Lung (tissue), 12 donors: ENCODE measurements around the gene NATD1. TPM values are rescaled to one million over a fixed set of nuclear protein-coding genes. Genes with fewer than 3 reads are reported as not detected.
A peak's percentile ranks its signal among the peaks of the same experiment; 100 is the strongest.
"Not testable (repeated sequence)": the region's sequence is repeated elsewhere in the genome, so short reads cannot be mapped to it uniquely, and the experiment has no call there.

Experiments used
- ATAC-seq: fragments of 200-7000 bp; cut with Tn5 transposase; one replicate; pipeline ENCODE4 v1.9.1; 2020; ENCODE audit warnings: moderate number of reproducible peaks; ENCODE audit not compliant: insufficient read depth, low FRiP score
- DNase-seq, 3 donors: peaks; one replicate each; pipeline ENCODE4 v3.0.0-alpha.2; 2013 to 2017
- H3K27ac ChIP-seq, 2 donors: one replicate each; pipeline ENCODE4 v1.5.1; 2013; ENCODE audit warnings: mild to moderate bottlenecking in 2 of 2, moderate library complexity in 2 of 2, control low read depth in 1 of 2, inconsistent platforms in 1 of 2, low read depth in 1 of 2, low read length in 1 of 2
- H3K27me3 ChIP-seq, 3 donors: one replicate each; pipeline ENCODE4 v1.5.1; 2013; ENCODE audit warnings: low read length in 2 of 3; ENCODE audit not compliant: control insufficient read depth in 3 of 3, insufficient read depth in 3 of 3
- H3K36me3 ChIP-seq, 4 donors: one replicate each; pipeline ENCODE4 v1.5.1; 2013; ENCODE audit warnings: low read length in 4 of 4, mild to moderate bottlenecking in 1 of 4, moderate library complexity in 1 of 4; ENCODE audit not compliant: control insufficient read depth in 4 of 4, insufficient read depth in 4 of 4
- H3K4me1 ChIP-seq, 5 donors: one replicate each; pipeline ENCODE4 v1.5.1; 2013; ENCODE audit warnings: low read length in 5 of 5, mild to moderate bottlenecking in 2 of 5, moderate library complexity in 1 of 5; ENCODE audit not compliant: control insufficient read depth in 5 of 5, insufficient read depth in 5 of 5
- H3K4me3 ChIP-seq: one replicate; pipeline ENCODE4 v1.5.1; 2013; ENCODE audit warnings: mild to moderate bottlenecking, control low read depth, moderate library complexity
- H3K9ac ChIP-seq, 2 donors: one replicate each; pipeline ENCODE4 v1.5.1; 2013; ENCODE audit warnings: low read length in 2 of 2, control low read depth in 1 of 2; ENCODE audit not compliant: insufficient read depth in 1 of 2
- H3K9me3 ChIP-seq, 4 donors: one replicate each; pipeline ENCODE4 v1.5.1; 2013; ENCODE audit warnings: low read length in 3 of 4, mild to moderate bottlenecking in 1 of 4, moderate library complexity in 1 of 4; ENCODE audit not compliant: control insufficient read depth in 4 of 4, insufficient read depth in 3 of 4
- CTCF ChIP-seq: IDR thresholded peaks from 2 replicates; pipeline ENCODE4 v1.5.1; 2012; ENCODE audit warnings: mild to moderate bottlenecking; ENCODE audit errors: control extremely low read depth, extremely low read depth
- WGBS, 2 donors: extraction: QIAGEN DNeasy Blood & Tissue Kit; methylation state at CpG; one replicate each; pipeline ENCODE4 v1.1.7; 2013; 5-methylcytosine and 5-hydroxymethylcytosine counted together
- polyA plus RNA-seq, 2 donors: library from polyadenylated mRNA; stranded (reverse); fragments of 200-250 nt; gene quantifications; one replicate each; pipeline ENCODE4 v1.2.1, GENCODE V29; 2013
- total RNA-seq, 2 donors: library from RNA; depleted of rRNA in 1 of 2; stranded (reverse); fragments of >200 nt in 1 of 2; gene quantifications; one replicate each; pipeline ENCODE4 v1.2.1, GENCODE V29; 2014 to 2021
- donor health status: control.
- donor health status: control.
- donor health status: Bipolar disorder and iron deficiency.
- donor health status: healthy.
- donor health status: DM: yes; HTN: yes; CAD: no.

Gene NATD1
- total and polyA plus RNA-seq, 4 donors, result 4.8 to 8.1 (median 6.6) TPM

DNA sequence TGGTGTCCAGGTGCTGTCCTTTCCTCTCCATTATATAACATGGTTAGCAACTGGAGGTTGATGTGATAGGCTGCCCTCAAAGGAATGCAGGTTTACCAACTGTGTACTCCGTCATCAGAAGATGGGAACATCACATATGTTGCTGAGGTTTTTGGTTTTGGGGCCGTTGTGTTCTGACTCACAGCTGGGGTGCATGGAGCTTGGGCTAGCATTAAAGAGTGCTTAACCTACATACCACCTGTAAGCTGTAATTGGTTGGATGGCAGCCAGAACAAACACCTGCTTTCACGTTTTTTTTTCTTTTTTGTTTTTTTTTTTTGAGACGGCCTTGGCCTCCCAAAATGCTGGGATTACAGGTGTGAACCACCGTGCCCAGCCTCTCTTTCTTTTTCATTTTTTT is 60.2 kb downstream of the NATD1 start:
- no peak overlapping the region for H3K9ac ChIP-seq
- no peak for DNase-seq
- H3K36me3 ChIP-seq, result peaks cover 9 to 24% (median 22%) of the 10 kb centered on the region in 4 donors
- 76 to 89% methylated on average over 5 of the region's 5 CpGs for WGBS, 2 donors
- no peaks in the 10 kb centered on the region for H3K9me3 ChIP-seq
- no peaks in the 10 kb centered on the region for H3K27me3 ChIP-seq
- H3K4me1 ChIP-seq, result peaks cover 0 to 31% (median 11%) of the 10 kb centered on the region in 5 donors
- no peak overlapping the region for H3K27ac ChIP-seq
- no peak for TF ChIP-seq CTCF
- no peak for ATAC-seq
- no peak overlapping the region for H3K4me3 ChIP-seq

DNA sequence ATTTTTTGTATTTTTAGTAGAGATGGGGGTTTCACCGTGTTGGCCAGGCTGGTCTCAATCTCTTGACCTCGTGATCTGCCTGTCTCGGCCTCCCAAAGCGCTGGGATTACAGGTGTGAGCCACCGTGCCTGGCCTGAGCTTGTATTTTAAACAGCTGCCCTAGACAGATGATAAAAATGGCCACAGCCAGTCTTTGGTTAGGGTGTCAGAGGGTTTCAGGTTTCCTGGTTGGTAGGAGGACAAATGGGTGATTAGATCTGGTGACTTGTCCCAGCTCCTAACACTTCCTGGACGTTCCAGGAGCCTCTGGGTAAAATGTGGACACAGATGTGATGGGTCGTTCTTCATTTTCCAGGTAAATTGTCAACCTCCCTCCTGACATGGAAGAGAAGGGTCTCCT is 60.8 kb downstream of the NATD1 start:
- ATAC-seq, H3K9ac ChIP-seq, H3K27me3 ChIP-seq, H3K9me3 ChIP-seq, H3K4me3 ChIP-seq, H3K27ac ChIP-seq, DNase-seq: not testable (repeated sequence)
- WGBS, 2 donors, result 95 to 97% methylated on average over 7 of the region's 7 CpGs
- peaks cover 0 to 31% (median 11%) of the 10 kb centered on the region in 5 donors for H3K4me1 ChIP-seq
- peaks cover 3 to 19% (median 16%) of the 10 kb centered on the region in 4 donors for H3K36me3 ChIP-seq

GRCh38 chr17:21191698-21192097 is 61.5 kb downstream of the NATD1 start:
- H3K4me1 ChIP-seq, result peaks cover 0 to 31% (median 11%) of the 10 kb centered on the region in 5 donors
- H3K9ac ChIP-seq, result no peak overlapping the region
- H3K36me3 ChIP-seq, result peaks cover 0 to 16% (median 14%) of the 10 kb centered on the region in 4 donors
- no peak for TF ChIP-seq CTCF
- DNase-seq, result peak; percentile 39 to 72 (median 61)
- no peak overlapping the region for H3K27ac ChIP-seq
- WGBS, 2 donors, result 48 to 78% methylated on average over 2 of the region's 2 CpGs
- no peak for ATAC-seq
- no peak overlapping the region for H3K4me3 ChIP-seq
- no peaks in the 10 kb centered on the region for H3K9me3 ChIP-seq
- H3K27me3 ChIP-seq, result no peaks in the 10 kb centered on the region

DNA sequence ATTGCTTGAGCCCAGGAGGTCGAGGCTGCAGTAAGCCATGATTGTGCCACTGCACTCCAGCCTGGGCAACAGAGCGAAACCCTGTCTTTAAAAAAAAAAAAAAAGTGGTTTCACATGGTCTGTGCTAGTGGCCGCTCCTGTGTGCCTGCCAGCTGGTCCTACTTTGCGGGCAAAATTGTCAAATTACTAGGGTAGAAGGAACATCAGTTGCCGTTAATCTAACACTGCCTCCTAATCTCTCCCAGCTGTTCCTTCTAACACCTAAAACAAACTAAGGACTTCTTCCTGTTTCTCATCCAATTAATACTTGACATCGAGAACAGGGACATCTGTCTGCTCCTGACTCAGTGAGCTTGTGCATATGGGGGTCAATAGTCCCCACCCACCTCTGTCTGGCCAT is 63.1 kb downstream of the NATD1 start:
- Histone ChIP-seq H3K27ac (no peak overlapping the region), H3K4me3 (no peak overlapping the region), H3K9ac (no peak overlapping the region), H3K9me3 (no peaks in the 10 kb centered on the region), H3K4me1 (peaks cover 0 to 20% (median 11%) of the 10 kb centered on the region in 5 donors), H3K27me3 (no peaks in the 10 kb centered on the region), H3K36me3 (peaks cover 0 to 24% (median 18%) of the 10 kb centered on the region in 4 donors)
- WGBS, 2 donors, result 95 to 96% methylated on average over 6 of the region's 6 CpGs
- ATAC-seq (no peak), DNase-seq (no peak)
- no peak for TF ChIP-seq CTCF
